ENCODE measurements around the gene LIN7C.

GRCh38 chr11:27481992-27482391 is 24.6 kb downstream of the LIN7C start:
- no peak for TF ChIP-seq CTCF (IDR thresholded peaks at IDR 0.05; ENCODE audit: low read length)
- no peak for TF ChIP-seq EZH2phosphoT487 (IDR thresholded peaks at IDR 0.05; ENCODE audit: low read length)
